H9 (cell line): Measurements from ENCODE around the gene MLC1. TPM values are rescaled to one million over a fixed set of nuclear protein-coding genes. Genes with fewer than 3 reads are reported as not detected.

Source experiments
- DNase-seq: peaks from one replicate; pipeline ENCODE4 v3.0.0-alpha.2; 2017
- H2AFZ ChIP-seq: one replicate; pipeline ENCODE4 v1.6.1; 2013; ENCODE audit warnings: mild to moderate bottlenecking, low read length, control low read depth, moderate library complexity
- H2AK5ac ChIP-seq: 2 replicates; pipeline ENCODE4 v1.6.1; 2013; ENCODE audit warnings: low read length, control low read depth, mixed read lengths; ENCODE audit not compliant: insufficient read length
- H2BK120ac ChIP-seq: one replicate; pipeline ENCODE4 v1.6.1; 2013; ENCODE audit warnings: low read depth, mild to moderate bottlenecking, low read length, control low read depth, inconsistent platforms; ENCODE audit not compliant: poor library complexity, severe bottlenecking
- H2BK12ac ChIP-seq: 2 replicates; pipeline ENCODE4 v1.6.1; 2013; ENCODE audit warnings: low read length, control low read depth, mixed read lengths, low read depth; ENCODE audit not compliant: insufficient read length
- H2BK15ac ChIP-seq: 2 replicates; pipeline ENCODE4 v1.6.1; 2013; ENCODE audit warnings: low read depth, low read length, control low read depth
- H2BK20ac ChIP-seq: one replicate; pipeline ENCODE4 v1.6.1; 2013; ENCODE audit warnings: low read depth, mild to moderate bottlenecking, low read length, control low read depth, inconsistent platforms; ENCODE audit not compliant: poor library complexity, severe bottlenecking
- H2BK5ac ChIP-seq: 2 replicates; pipeline ENCODE4 v1.6.1; 2013; ENCODE audit warnings: low read length, control low read depth, mixed read lengths; ENCODE audit not compliant: insufficient read length
- H3K14ac ChIP-seq: 2 replicates; pipeline ENCODE4 v1.6.1; 2013; ENCODE audit warnings: low read length, control low read depth; ENCODE audit not compliant: insufficient read depth
- H3K18ac ChIP-seq: 2 replicates; pipeline ENCODE4 v1.6.1; 2013; ENCODE audit warnings: low read depth, mild to moderate bottlenecking, mixed read lengths, low read length, control low read depth; ENCODE audit not compliant: insufficient read length
- H3K23ac ChIP-seq: 2 replicates; pipeline ENCODE4 v1.6.1; 2013; ENCODE audit warnings: low read length, control low read depth, mixed read lengths, low read depth; ENCODE audit not compliant: insufficient read length
- H3K23me2 ChIP-seq: 2 replicates; pipeline ENCODE4 v1.6.1; 2013; ENCODE audit warnings: low read depth, mild to moderate bottlenecking, mixed read lengths, low read length, control low read depth; ENCODE audit not compliant: insufficient read length, poor library complexity, severe bottlenecking
- H3K27ac ChIP-seq: 2 replicates; pipeline ENCODE4 v1.5.1; 2013; ENCODE audit warnings: low read length, control low read depth, mixed read lengths, low read depth; ENCODE audit not compliant: insufficient read length
- H3K27me3 ChIP-seq: 2 replicates; pipeline ENCODE4 v1.6.1; 2013; ENCODE audit warnings: low read length, control low read depth, inconsistent platforms; ENCODE audit not compliant: insufficient read depth
- H3K4ac ChIP-seq: 2 replicates; pipeline ENCODE4 v1.6.1; 2013; ENCODE audit warnings: low read depth, mild to moderate bottlenecking, control low read depth, inconsistent platforms, low read length, moderate library complexity
- H3K4me1 ChIP-seq: 2 replicates; pipeline ENCODE4 v1.6.1; 2013; ENCODE audit warnings: low read length, control low read depth, inconsistent platforms; ENCODE audit not compliant: insufficient read depth
- H3K4me2 ChIP-seq: 2 replicates; pipeline ENCODE4 v1.6.1; 2013; ENCODE audit warnings: low read length, control low read depth, mixed read lengths; ENCODE audit not compliant: insufficient read length, insufficient read depth
- H3K56ac ChIP-seq: 2 replicates; pipeline ENCODE4 v1.6.1; 2013; ENCODE audit warnings: low read depth, mild to moderate bottlenecking, mixed read lengths, low read length, control low read depth; ENCODE audit not compliant: insufficient read length
- H3K79me1 ChIP-seq: 2 replicates; pipeline ENCODE4 v1.6.1; 2013; ENCODE audit warnings: low read depth, mild to moderate bottlenecking, moderate library complexity, low read length, control low read depth, inconsistent platforms; ENCODE audit not compliant: insufficient read depth, poor library complexity, severe bottlenecking
- H3K79me2 ChIP-seq: 2 replicates; pipeline ENCODE4 v1.6.1; 2013; ENCODE audit warnings: low read length, control low read depth, inconsistent platforms; ENCODE audit not compliant: insufficient read depth
- H3K9ac ChIP-seq: 2 replicates; pipeline ENCODE4 v1.6.1; 2013; ENCODE audit warnings: low read length, control low read depth, mixed read lengths; ENCODE audit not compliant: insufficient read length; ENCODE audit errors: extremely low read depth
- H3K9me3 ChIP-seq: one replicate; pipeline ENCODE4 v1.6.1; 2013; ENCODE audit warnings: low read depth, low read length, inconsistent platforms; ENCODE audit not compliant: control insufficient read depth
- H3T11ph ChIP-seq: one replicate; pipeline ENCODE4 v1.6.1; 2013; ENCODE audit warnings: mild to moderate bottlenecking, low read length, control low read depth, inconsistent platforms
- H4K20me1 ChIP-seq: one replicate; pipeline ENCODE4 v1.6.1; 2013; ENCODE audit not compliant: control insufficient read depth, insufficient read length, insufficient read depth
- H4K5ac ChIP-seq: 2 replicates; pipeline ENCODE4 v1.6.1; 2013; ENCODE audit warnings: low read depth, mild to moderate bottlenecking, mixed read lengths, low read length, control low read depth; ENCODE audit not compliant: insufficient read length
- H4K8ac ChIP-seq: replicated peaks from 2 replicates; pipeline ENCODE4 v1.6.1; 2013; ENCODE audit warnings: low read length, control low read depth, mixed read lengths, low read depth; ENCODE audit not compliant: insufficient read length
- H4K91ac ChIP-seq: 2 replicates; pipeline ENCODE4 v1.6.1; 2013; ENCODE audit warnings: low read depth, mild to moderate bottlenecking, moderate library complexity, mixed read lengths, low read length, control low read depth; ENCODE audit not compliant: insufficient read length
- H3K27ac Mint-ChIP-seq, 3 experiments: 2 replicates in 2 of 3; 3 replicates in 1 of 3; pipeline ENCODE4 v1.8.0; 2020 to 2021; ENCODE audit warnings: mixed read lengths in 3 of 3, mild to moderate bottlenecking in 1 of 3, moderate library complexity in 1 of 3
- H3K27me3 Mint-ChIP-seq: 2 replicates; pipeline ENCODE4 v1.8.0; 2021; ENCODE audit warnings: low read depth, mild to moderate bottlenecking, moderate library complexity, mixed read lengths
- H3K36me3 Mint-ChIP-seq, 3 experiments: 2 replicates in 2 of 3; 3 replicates in 1 of 3; pipeline ENCODE4 v1.8.0; 2020 to 2021; ENCODE audit warnings: low read depth in 3 of 3, mixed read lengths in 3 of 3; ENCODE audit not compliant: insufficient read depth in 1 of 3
- H3K4me1 Mint-ChIP-seq, 2 experiments: 2 replicates each; pipeline ENCODE4 v1.8.0; 2020; ENCODE audit warnings: mixed read lengths in 2 of 2
- H3K4me3 Mint-ChIP-seq, 2 experiments: 2 replicates in 1 of 2; 3 replicates in 1 of 2; pipeline ENCODE4 v1.8.0; 2020 to 2021; ENCODE audit warnings: mild to moderate bottlenecking in 2 of 2, mixed read lengths in 2 of 2, moderate library complexity in 1 of 2
- H3K9me3 Mint-ChIP-seq, 2 experiments: 2 replicates in 1 of 2; 3 replicates in 1 of 2; pipeline ENCODE4 v1.8.0; 2020; ENCODE audit warnings: mild to moderate bottlenecking in 2 of 2, mixed read lengths in 2 of 2, moderate library complexity in 1 of 2
- CTCF ChIP-seq: fragments of 200-600 bp; sonication (generic); conservative IDR thresholded peaks from 3 replicates; pipeline ENCODE4 v1.8.0; 2021; ENCODE audit warnings: antibody characterized with exemption, mild to moderate bottlenecking
- WGBS: extraction: QIAGEN DNeasy Blood & Tissue Kit; methylation state at CpG from one replicate; pipeline ENCODE4 v1.1.7; 2013; ENCODE audit warnings: missing lambda C conversion rate, low lambda C conversion rate, mixed read lengths; ENCODE audit not compliant: insufficient read length; ENCODE audit errors: extremely low coverage; 5-methylcytosine and 5-hydroxymethylcytosine counted together
- total RNA-seq: library from RNA; stranded (reverse); gene quantifications from 2 replicates; pipeline ENCODE4 v1.2.1, GENCODE V29; 2021

Gene MLC1
- total RNA-seq, 1 experiment from 2014 or later: not detected

GRCh38 chr22:50040717-50041116 lies 44.5 kb downstream of the MLC1 start:
- peaks cover 8% of the 10 kb centered on the region; the same call in 1 of the 2 replicates for H3K27me3 Mint-ChIP-seq
- no peaks in the 10 kb centered on the region for H3K27me3 ChIP-seq
- no peaks in the 10 kb centered on the region for H3K4me1 Mint-ChIP-seq
- no peak overlapping the region for H4K5ac ChIP-seq
- H2BK120ac ChIP-seq: no peak overlapping the region
- DNase-seq: no peak
- H3K27ac ChIP-seq: no peak overlapping the region
- peaks cover 4 to 10% of the 10 kb centered on the region in 2 experiments; a peak in 3 of 5 replicates for H3K9me3 Mint-ChIP-seq
- H3K27ac Mint-ChIP-seq: no peak overlapping the region
- H3K4me2 ChIP-seq: no peak overlapping the region
- no peak overlapping the region for H3K18ac ChIP-seq
- H3K9me3 ChIP-seq: no peaks in the 10 kb centered on the region
- no peak overlapping the region for H4K8ac ChIP-seq
- H3K79me2 ChIP-seq: no peaks in the 10 kb centered on the region
- H3K79me1 ChIP-seq: no peaks in the 10 kb centered on the region
- no peak overlapping the region for H3K9ac ChIP-seq
- H2BK5ac ChIP-seq: no peak overlapping the region
- H3K56ac ChIP-seq: no peak overlapping the region
- H3K4me1 ChIP-seq: no peaks in the 10 kb centered on the region
- H2BK15ac ChIP-seq: no peak overlapping the region
- no peak overlapping the region for H3T11ph ChIP-seq
- WGBS: no CpG with 5 or more reads among the region's 7 CpGs
- no peaks in the 10 kb centered on the region for H4K20me1 ChIP-seq
- H3K14ac ChIP-seq: no peak overlapping the region
- H3K23ac ChIP-seq: no peak overlapping the region
- no peak overlapping the region for H2BK12ac ChIP-seq
- H3K4ac ChIP-seq: no peak overlapping the region
- H3K23me2 ChIP-seq: no peaks in the 10 kb centered on the region
- no peak overlapping the region for H4K91ac ChIP-seq
- no peak overlapping the region for H2AK5ac ChIP-seq
- TF ChIP-seq CTCF: no peak
- no peak overlapping the region for H2AFZ ChIP-seq
- no peak overlapping the region for H2BK20ac ChIP-seq
- no peak overlapping the region for H3K4me3 Mint-ChIP-seq
- no peaks in the 10 kb centered on the region for H3K36me3 Mint-ChIP-seq
